ENCODE measurements around the gene ST8SIA4. TPM values are rescaled to one million over a fixed set of nuclear protein-coding genes. Genes with fewer than 3 reads are reported as not detected.

Gene ST8SIA4
- total RNA-seq, 1 experiment from 2014 or later = not detected

DNA sequence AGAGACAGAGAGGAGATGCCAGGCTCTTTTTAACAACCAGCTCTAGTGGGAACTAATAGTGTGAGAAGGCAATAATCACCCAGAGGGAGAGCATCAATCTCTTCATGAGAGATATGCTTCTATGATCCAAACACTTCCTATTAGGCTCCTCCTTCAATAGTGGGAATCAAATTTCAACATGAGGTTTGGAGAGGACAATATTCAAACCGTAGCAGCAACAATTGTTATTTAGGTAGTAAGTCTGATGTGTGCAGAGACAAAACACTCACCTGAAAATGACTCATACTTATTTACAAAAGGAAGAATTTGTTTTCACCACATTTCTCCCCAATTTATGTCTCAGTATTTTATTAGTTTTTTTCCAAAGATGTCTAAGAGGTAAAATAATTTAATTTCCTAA is 144.3 kb downstream of the ST8SIA4 start:
- Histone ChIP-seq H2AFZ (ENCODE audit: low read length) (no peak overlapping the region), H4K20me1 (ENCODE audit: control insufficient read depth, insufficient read depth, insufficient read length) (no peaks in the 10 kb centered on the region), H3K18ac (ENCODE audit: insufficient read length, low read depth, low read length) (no peak overlapping the region), H3K79me2 (ENCODE audit: insufficient read depth, low read length) (no peaks in the 10 kb centered on the region), H3T11ph (ENCODE audit: low read length) (no peak overlapping the region), H4K91ac (ENCODE audit: insufficient read length, low read depth, low read length) (no peak overlapping the region), H3K23me2 (ENCODE audit: insufficient read length, low read depth, low read length, poor library complexity, severe bottlenecking) (no peaks in the 10 kb centered on the region), H3K27me3 (ENCODE audit: insufficient read depth, low read length) (peaks cover 5% of the 10 kb centered on the region; the same call in 1 of the 2 replicates), H3K9ac (ENCODE audit: extremely low read depth, insufficient read length, low read length) (no peak overlapping the region), H3K56ac (ENCODE audit: insufficient read length, low read depth, low read length) (no peak overlapping the region), H2BK20ac (ENCODE audit: low read depth, low read length, poor library complexity, severe bottlenecking) (no peak overlapping the region), H3K27ac (ENCODE audit: insufficient read length, low read depth, low read length) (no peak overlapping the region), H2BK12ac (ENCODE audit: insufficient read length, low read depth, low read length) (no peak overlapping the region), H3K9me3 (ENCODE audit: control insufficient read depth, low read depth, low read length) (no peaks in the 10 kb centered on the region), H2BK5ac (ENCODE audit: insufficient read length, low read length) (no peak overlapping the region), H2AK5ac (ENCODE audit: insufficient read length, low read length) (no peak overlapping the region), H3K23ac (ENCODE audit: insufficient read length, low read depth, low read length) (no peak overlapping the region), H2BK120ac (ENCODE audit: low read depth, low read length, poor library complexity, severe bottlenecking) (no peak overlapping the region), H3K14ac (ENCODE audit: insufficient read depth, low read length) (no peak overlapping the region), H3K4me2 (ENCODE audit: insufficient read depth, insufficient read length, low read length) (no peak overlapping the region), H4K5ac (ENCODE audit: insufficient read length, low read depth, low read length) (no peak overlapping the region), H3K4me1 (ENCODE audit: insufficient read depth, low read length) (no peaks in the 10 kb centered on the region; the same call in 1 of the 2 replicates), H3K79me1 (ENCODE audit: insufficient read depth, low read depth, low read length, poor library complexity, severe bottlenecking) (no peaks in the 10 kb centered on the region), H2BK15ac (ENCODE audit: low read depth, low read length) (no peak overlapping the region), H4K8ac (replicated peaks; ENCODE audit: insufficient read length, low read depth, low read length) (no peak overlapping the region), H3K4ac (ENCODE audit: low read depth, low read length) (no peak overlapping the region)
- Mint-ChIP-seq H3K36me3 (ENCODE audit: insufficient read depth in 1 of 3, low read depth in 3 of 3) (no peaks in the 10 kb centered on the region), H3K27ac (no peak overlapping the region), H3K4me3 (no peak overlapping the region), H3K27me3 (ENCODE audit: low read depth) (peaks cover 33% of the 10 kb centered on the region), H3K4me1 (peaks cover 21 to 26% of the 10 kb centered on the region in 2 experiments), H3K9me3 (no peaks in the 10 kb centered on the region)
- TF ChIP-seq, protein P1, sequence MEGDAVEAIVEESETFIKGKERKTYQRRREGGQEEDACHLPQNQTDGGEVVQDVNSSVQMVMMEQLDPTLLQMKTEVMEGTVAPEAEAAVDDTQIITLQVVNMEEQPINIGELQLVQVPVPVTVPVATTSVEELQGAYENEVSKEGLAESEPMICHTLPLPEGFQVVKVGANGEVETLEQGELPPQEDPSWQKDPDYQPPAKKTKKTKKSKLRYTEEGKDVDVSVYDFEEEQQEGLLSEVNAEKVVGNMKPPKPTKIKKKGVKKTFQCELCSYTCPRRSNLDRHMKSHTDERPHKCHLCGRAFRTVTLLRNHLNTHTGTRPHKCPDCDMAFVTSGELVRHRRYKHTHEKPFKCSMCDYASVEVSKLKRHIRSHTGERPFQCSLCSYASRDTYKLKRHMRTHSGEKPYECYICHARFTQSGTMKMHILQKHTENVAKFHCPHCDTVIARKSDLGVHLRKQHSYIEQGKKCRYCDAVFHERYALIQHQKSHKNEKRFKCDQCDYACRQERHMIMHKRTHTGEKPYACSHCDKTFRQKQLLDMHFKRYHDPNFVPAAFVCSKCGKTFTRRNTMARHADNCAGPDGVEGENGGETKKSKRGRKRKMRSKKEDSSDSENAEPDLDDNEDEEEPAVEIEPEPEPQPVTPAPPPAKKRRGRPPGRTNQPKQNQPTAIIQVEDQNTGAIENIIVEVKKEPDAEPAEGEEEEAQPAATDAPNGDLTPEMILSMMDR (conservative IDR thresholded peaks at IDR 0.05) = no peak
- DNase-seq = no peak
- no CpG with 5 or more reads among the region's 1 CpG for WGBS (ENCODE audit: extremely low coverage, insufficient read length, low lambda C conversion rate)
